GM12878 (cell line): Measurements from ENCODE around the gene MKX. TPM values are rescaled to one million over a fixed set of nuclear protein-coding genes. Genes with fewer than 3 reads are reported as not detected.

Experiments
- ATAC-seq: fragments of 200-7000 bp; cut with Tn5 transposase; 3 replicates; pipeline ENCODE4 v1.9.1; 2020; ENCODE audit warnings: mild to moderate bottlenecking, moderate library complexity
- BruUV-seq: library from RNA; stranded (reverse); fragments of 400-500 nt; replicated peaks from 2 replicates; lab custom pipeline; 2021; lab: Mats Ljungman, UMichigan
- CTCF ChIA-PET: fragments of 300-600 bp; sonication (Branson Sonifier 250); formaldehyde crosslinking; extraction: SDS; loops from one replicate; lab custom pipeline; 2021; ENCODE audit warnings: inconsistent platforms; lab: Yijun Ruan, JAX
- POLR2A ChIA-PET: fragments of 350-600 bp; formaldehyde crosslinking; extraction: SDS; loops from one replicate; lab custom pipeline; 2021; ENCODE audit warnings: inconsistent platforms; lab: Charles Lee
- RAD21 ChIA-PET: fragments of 300-600 bp; sonication (Branson Sonifier 250); formaldehyde crosslinking; loops from one replicate; lab custom pipeline; 2023; ENCODE audit warnings: antibody characterized with exemption; ENCODE audit not compliant: unreplicated experiment; lab: Charles Lee
- SMC1A ChIA-PET: fragments of 300-600 bp; sonication (Branson Sonifier 250); formaldehyde crosslinking; loops from one replicate; lab custom pipeline; 2023; ENCODE audit not compliant: unreplicated experiment, uncharacterized antibody; lab: Charles Lee
- DNase-seq: peaks from one replicate; pipeline ENCODE4 v3.0.0-alpha.2; 2011; ENCODE audit warnings: low read depth, low spot score
- FAIRE-seq: peaks from 3 replicates; lab custom pipeline; 2011; peaks lifted over from hg19 to GRCh38; lab: Jason Lieb, UNC
- H2AFZ ChIP-seq: 2 replicates; pipeline ENCODE4 v1.6.0; 2011; ENCODE audit warnings: low read depth, low read length, control low read depth; ENCODE audit not compliant: control insufficient read depth
- H3K27ac ChIP-seq: 2 replicates; pipeline ENCODE4 v1.5.1; 2011; ENCODE audit warnings: control low read depth; ENCODE audit not compliant: control insufficient read depth, insufficient read depth
- H3K27me3 ChIP-seq, 2 experiments: replicated peaks in 1 of 2; 2 replicates each; pipeline versions ENCODE4 v1.6.0 to v1.6.1; 2011; ENCODE audit warnings: low read length in 1 of 2; ENCODE audit not compliant: control insufficient read depth in 2 of 2, insufficient read depth in 2 of 2
- H3K36me3 ChIP-seq, 2 experiments: 2 replicates each; pipeline ENCODE4 v1.5.1; 2011; ENCODE audit warnings: low read length in 1 of 2; ENCODE audit not compliant: control insufficient read depth in 2 of 2, insufficient read depth in 2 of 2
- H3K4me1 ChIP-seq: 2 replicates; pipeline ENCODE4 v1.6.1; 2011; ENCODE audit warnings: mild to moderate bottlenecking, low read length, moderate library complexity, mixed read lengths; ENCODE audit not compliant: control insufficient read depth, insufficient read depth
- H3K4me2 ChIP-seq: 2 replicates; pipeline ENCODE4 v1.6.0; 2011; ENCODE audit warnings: control low read depth; ENCODE audit not compliant: control insufficient read depth, insufficient read depth
- H3K4me3 ChIP-seq: fragments of 200-600 bp; sonication (generic); 2 replicates; pipeline ENCODE4 v1.5.1; 2016
- H3K79me2 ChIP-seq: 2 replicates; pipeline ENCODE4 v1.6.0; 2011; ENCODE audit warnings: low read length; ENCODE audit not compliant: control insufficient read depth, insufficient read depth
- H3K9ac ChIP-seq: 2 replicates; pipeline ENCODE4 v1.8.0; 2011; ENCODE audit warnings: low read length, control low read depth, mixed read lengths; ENCODE audit not compliant: control insufficient read depth, insufficient read depth
- H3K9me3 ChIP-seq: replicated peaks from 3 replicates; pipeline ENCODE4 v1.5.1; 2011; ENCODE audit warnings: mild to moderate bottlenecking, low read length; ENCODE audit not compliant: control insufficient read depth, insufficient read depth
- H4K20me1 ChIP-seq: 2 replicates; pipeline ENCODE4 v1.6.0; 2011; ENCODE audit not compliant: control insufficient read depth, insufficient read depth
- ASH2L ChIP-seq: fragments of 300-600, 200-600 bp; sonication (generic); IDR thresholded peaks from 2 replicates; pipeline ENCODE4 v1.6.1; 2017; ENCODE audit warnings: low read depth, mild to moderate bottlenecking, borderline replicate concordance
- BACH1 ChIP-seq: fragments of 450-650 bp; IDR thresholded peaks from 2 replicates; pipeline ENCODE4 v1.6.1; 2017; ENCODE audit warnings: mild to moderate bottlenecking, borderline replicate concordance
- EP300 ChIP-seq, 2 experiments: fragments of 150-350 bp in 1 of 2; IDR thresholded peaks; 2 replicates each; pipeline ENCODE4 v1.6.1; 2011 to 2012; ENCODE audit warnings: low read depth in 2 of 2, low read length in 2 of 2, borderline replicate concordance in 1 of 2, improper control_type of control experiment in 1 of 2, inconsistent platforms in 1 of 2; ENCODE audit not compliant: control insufficient read depth in 1 of 2
- ETV6 ChIP-seq, 2 experiments: fragments of 450-650 bp in 1 of 2; IDR thresholded peaks in 1 of 2; conservative IDR thresholded peaks in 1 of 2; 2 replicates each; pipeline ENCODE4 v1.6.1; 2014; ENCODE audit warnings: antibody characterized with exemption in 1 of 2, borderline replicate concordance in 1 of 2, low read depth in 1 of 2, mild to moderate bottlenecking in 1 of 2, moderate library complexity in 1 of 2
- GABPA ChIP-seq: IDR thresholded peaks from 2 replicates; pipeline ENCODE4 v1.6.1; 2014; ENCODE audit warnings: antibody characterized with exemption, low read depth, mild to moderate bottlenecking, inconsistent platforms
- HCFC1 ChIP-seq: fragments of 150-350 bp; IDR thresholded peaks from 2 replicates; pipeline ENCODE4 v1.6.1; 2014; ENCODE audit warnings: low read length
- KDM1A ChIP-seq: fragments of 200-600 bp; sonication (generic); IDR thresholded peaks from 2 replicates; pipeline ENCODE4 v1.6.1; 2016; ENCODE audit warnings: borderline replicate concordance
- MTA2 ChIP-seq: fragments of 450-650 bp; IDR thresholded peaks from 2 replicates; pipeline ENCODE4 v1.6.1; 2016; ENCODE audit warnings: low read depth, mild to moderate bottlenecking, moderate library complexity
- NRF1 ChIP-seq: conservative IDR thresholded peaks from 2 replicates; pipeline ENCODE4 v1.6.1; 2011; ENCODE audit warnings: mild to moderate bottlenecking, low read depth, low read length, improper control_type of control experiment
- PAX5 ChIP-seq: IDR thresholded peaks from 2 replicates; pipeline ENCODE4 v1.6.1; 2011; ENCODE audit warnings: low read depth, low read length, borderline replicate concordance
- RAD51 ChIP-seq: fragments of 450-650 bp; IDR thresholded peaks from 2 replicates; pipeline ENCODE4 v1.6.1; 2016; ENCODE audit warnings: moderate library complexity, mild to moderate bottlenecking, inconsistent platforms
- RELA ChIP-seq: fragments of 450-650 bp; IDR thresholded peaks from 2 replicates; pipeline ENCODE4 v1.8.0; 2014; ENCODE audit warnings: borderline replicate concordance; ENCODE audit not compliant: partially characterized antibody
- STAT1 ChIP-seq: fragments of 450-650 bp; conservative IDR thresholded peaks from 2 replicates; pipeline ENCODE4 v1.6.1; 2014; ENCODE audit warnings: antibody characterized with exemption, mild to moderate bottlenecking
- YBX1 ChIP-seq: fragments of 450-650 bp; IDR thresholded peaks from 2 replicates; pipeline ENCODE4 v1.6.1; 2016; ENCODE audit warnings: antibody characterized with exemption
- YY1 ChIP-seq: IDR thresholded peaks from 2 replicates; pipeline ENCODE4 v1.6.1; 2011; ENCODE audit warnings: low read depth, mild to moderate bottlenecking, low read length
- WGBS: methylation state at CpG from one replicate; pipeline ENCODE4 v1.1.6; 2016; ENCODE audit warnings: low lambda C conversion rate; ENCODE audit not compliant: insufficient replicate concordance, insufficient coverage; ENCODE audit errors: missing lambda C conversion rate; 5-methylcytosine and 5-hydroxymethylcytosine counted together
- in situ Hi-C: fragments of 300-500 bp; cut with MboI; formaldehyde crosslinking; loops from 9 replicates; pipeline ENCODE4 v1.14.3; 2018; ENCODE audit warnings: mixed read lengths
- intact Hi-C: fragments of 100-400 bp; cut with micrococcal nuclease; formaldehyde crosslinking; loops from one replicate; pipeline ENCODE4 v1.14.2; 2022; ENCODE audit not compliant: unreplicated experiment
- polyA plus RNA-seq, 11 experiments: library from polyadenylated mRNA; depleted of rRNA in 4 of 11; unstranded in 6 of 11; stranded (reverse) in 5 of 11; fragments of >200 nt; fragmentation: Nextera tagmentation in 4 of 11; fragmentation: Illumina TruSeq in 1 of 11; extraction: Ambion mirVana in 4 of 11; extraction: Trizol in 1 of 11; gene quantifications; 1 replicate in 1 of 11; 2 replicates in 10 of 11; pipeline versions ENCODE4 v1.2.1 to v1.2.3, GENCODE V29; 2011 to 2016; ENCODE audit warnings: inconsistent platforms in 2 of 11, missing spikeins in 2 of 11, low read depth in 1 of 11
- total RNA-seq, 4 experiments: library from RNA; depleted of rRNA in 3 of 4; stranded (reverse); fragments of >200 nt in 3 of 4; fragmentation: Illumina TruSeq in 1 of 4; extraction: Trizol in 1 of 4; gene quantifications; 2 replicates each; pipeline versions ENCODE4 v1.2.1 to v1.2.3, GENCODE V29; 2013 to 2021
- TF ChIP-seq, protein P1 (sequence below): fragments of 450-650 bp; IDR thresholded peaks from 2 replicates; pipeline ENCODE4 v1.6.1; 2017; ENCODE audit warnings: mild to moderate bottlenecking, moderate library complexity

Gene MKX
- total and polyA plus RNA-seq, 10 of the 15 experiments (the other 5 are each of a cell fraction or from before 2014, with no cell fraction given), result not detected

- H3K9ac ChIP-seq, result no peak overlapping the region
- CTCF ChIA-PET, result no interaction called here
- no peaks in the 10 kb centered on the region for H3K27me3 ChIP-seq
- H3K4me1 ChIP-seq, result no peaks in the 10 kb centered on the region
- H2AFZ ChIP-seq, result no peak overlapping the region
- H3K9me3 ChIP-seq, result no peaks in the 10 kb centered on the region
- no peak overlapping the region for H3K27ac ChIP-seq
- H4K20me1 ChIP-seq, result no peaks in the 10 kb centered on the region
- H3K36me3 ChIP-seq, result no peaks in the 10 kb centered on the region
- in situ Hi-C loops, result no loop called here
- SMC1A ChIA-PET, result no interaction called here
- DNase-seq (no peak), ATAC-seq (no peak), FAIRE-seq (no peak)
- TF ChIP-seq BACH1 (no peak), HCFC1 (no peak)
- intact Hi-C loops, result no loop called here
- BruUV-seq, result no TSS peak
- POLR2A ChIA-PET, result no interaction called here
- H3K4me2 ChIP-seq, result no peak overlapping the region
- no peak overlapping the region for H3K4me3 ChIP-seq
- H3K79me2 ChIP-seq, result no peaks in the 10 kb centered on the region
- RAD21 ChIA-PET, result no interaction called here
- 63% methylated on average over 4 of the region's 4 CpGs for WGBS
These were observed 56.6 kb downstream of the MKX start for GRCh38 chr10:27688991-27689390.

GRCh38 chr10:27688276-27688675, 57.3 kb downstream of the MKX start:
- TF ChIP-seq STAT1 (no peak), RAD51 (no peak), GABPA (no peak), BACH1 (no peak), YBX1 (no peak), NRF1 (no peak), PAX5 (no peak), KDM1A (no peak), RELA (no peak), EP300 (IDR thresholded peaks at IDR 0.05; ENCODE audit: borderline replicate concordance in 1 of 2, control insufficient read depth in 1 of 2, low read depth in 2 of 2, low read length in 2 of 2) (no peak), ASH2L (no peak), YY1 (no peak), MTA2 (no peak), ETV6 (conservative IDR thresholded peaks at IDR 0.05 in 1 of 2, IDR thresholded peaks at IDR 0.05 in 1 of 2; ENCODE audit: borderline replicate concordance in 1 of 2, low read depth in 1 of 2) (no peak)
- TF ChIP-seq, protein P1, sequence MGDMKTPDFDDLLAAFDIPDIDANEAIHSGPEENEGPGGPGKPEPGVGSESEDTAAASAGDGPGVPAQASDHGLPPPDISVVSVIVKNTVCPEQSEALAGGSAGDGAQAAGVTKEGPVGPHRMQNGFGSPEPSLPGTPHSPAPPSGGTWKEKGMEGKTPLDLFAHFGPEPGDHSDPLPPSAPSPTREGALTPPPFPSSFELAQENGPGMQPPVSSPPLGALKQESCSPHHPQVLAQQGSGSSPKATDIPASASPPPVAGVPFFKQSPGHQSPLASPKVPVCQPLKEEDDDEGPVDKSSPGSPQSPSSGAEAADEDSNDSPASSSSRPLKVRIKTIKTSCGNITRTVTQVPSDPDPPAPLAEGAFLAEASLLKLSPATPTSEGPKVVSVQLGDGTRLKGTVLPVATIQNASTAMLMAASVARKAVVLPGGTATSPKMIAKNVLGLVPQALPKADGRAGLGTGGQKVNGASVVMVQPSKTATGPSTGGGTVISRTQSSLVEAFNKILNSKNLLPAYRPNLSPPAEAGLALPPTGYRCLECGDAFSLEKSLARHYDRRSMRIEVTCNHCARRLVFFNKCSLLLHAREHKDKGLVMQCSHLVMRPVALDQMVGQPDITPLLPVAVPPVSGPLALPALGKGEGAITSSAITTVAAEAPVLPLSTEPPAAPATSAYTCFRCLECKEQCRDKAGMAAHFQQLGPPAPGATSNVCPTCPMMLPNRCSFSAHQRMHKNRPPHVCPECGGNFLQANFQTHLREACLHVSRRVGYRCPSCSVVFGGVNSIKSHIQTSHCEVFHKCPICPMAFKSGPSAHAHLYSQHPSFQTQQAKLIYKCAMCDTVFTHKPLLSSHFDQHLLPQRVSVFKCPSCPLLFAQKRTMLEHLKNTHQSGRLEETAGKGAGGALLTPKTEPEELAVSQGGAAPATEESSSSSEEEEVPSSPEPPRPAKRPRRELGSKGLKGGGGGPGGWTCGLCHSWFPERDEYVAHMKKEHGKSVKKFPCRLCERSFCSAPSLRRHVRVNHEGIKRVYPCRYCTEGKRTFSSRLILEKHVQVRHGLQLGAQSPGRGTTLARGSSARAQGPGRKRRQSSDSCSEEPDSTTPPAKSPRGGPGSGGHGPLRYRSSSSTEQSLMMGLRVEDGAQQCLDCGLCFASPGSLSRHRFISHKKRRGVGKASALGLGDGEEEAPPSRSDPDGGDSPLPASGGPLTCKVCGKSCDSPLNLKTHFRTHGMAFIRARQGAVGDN, result no peak
- RAD21 ChIA-PET, result no interaction called here
- no peak overlapping the region for H2AFZ ChIP-seq
- SMC1A ChIA-PET, result interaction anchor here (1.0 to 1.3 kb wide), 2 partner anchors 8 to 81 kb away, joined by 3 to 5 read pairs; no protein-coding TSS in a partner anchor
- H3K27ac ChIP-seq, result no peak overlapping the region
- no peaks in the 10 kb centered on the region for H3K27me3 ChIP-seq
- CTCF ChIA-PET, result interaction anchor here (1.0 kb wide), 1 partner anchor 19 kb away, joined by 3 read pairs; no protein-coding TSS in a partner anchor
- no peak for DNase-seq
- BruUV-seq, result no TSS peak
- in situ Hi-C loops, result no loop called here
- ATAC-seq, result no peak
- H4K20me1 ChIP-seq, result no peaks in the 10 kb centered on the region
- FAIRE-seq, result no peak
- H3K4me3 ChIP-seq, result no peak overlapping the region
- no peak overlapping the region for H3K9ac ChIP-seq
- intact Hi-C loops, result no loop called here
- H3K9me3 ChIP-seq, result no peaks in the 10 kb centered on the region
- H3K79me2 ChIP-seq, result no peaks in the 10 kb centered on the region
- 21% methylated on average over 1 of the region's 1 CpG for WGBS
- H3K4me1 ChIP-seq, result no peaks in the 10 kb centered on the region
- no peaks in the 10 kb centered on the region for H3K36me3 ChIP-seq
- POLR2A ChIA-PET, result no interaction called here
- no peak overlapping the region for H3K4me2 ChIP-seq
